PC-3 (cell line): Measurements from ENCODE around the gene ABL2.

Source experiments
- EZH2 ChIP-seq: fragments of 300-600 bp; sonication (generic); IDR thresholded peaks from one replicate; pipeline ENCODE4 v1.6.1; 2017; ENCODE audit warnings: antibody characterized with exemption, mild to moderate bottlenecking, low read length; ENCODE audit not compliant: unreplicated experiment
- EZH2phosphoT487 ChIP-seq: fragments of 300-600 bp; sonication (generic); IDR thresholded peaks from 2 replicates; pipeline ENCODE4 v1.6.1; 2018; ENCODE audit warnings: mild to moderate bottlenecking, antibody characterized with exemption, low read length, borderline replicate concordance
- TF ChIP-seq, protein P1 (sequence below): fragments of 300-600 bp; sonication (generic); conservative IDR thresholded peaks from 2 replicates; pipeline ENCODE4 v1.5.1; 2017; ENCODE audit warnings: antibody characterized with exemption, low read depth, mild to moderate bottlenecking, low read length

- TF ChIP-seq, protein P1, sequence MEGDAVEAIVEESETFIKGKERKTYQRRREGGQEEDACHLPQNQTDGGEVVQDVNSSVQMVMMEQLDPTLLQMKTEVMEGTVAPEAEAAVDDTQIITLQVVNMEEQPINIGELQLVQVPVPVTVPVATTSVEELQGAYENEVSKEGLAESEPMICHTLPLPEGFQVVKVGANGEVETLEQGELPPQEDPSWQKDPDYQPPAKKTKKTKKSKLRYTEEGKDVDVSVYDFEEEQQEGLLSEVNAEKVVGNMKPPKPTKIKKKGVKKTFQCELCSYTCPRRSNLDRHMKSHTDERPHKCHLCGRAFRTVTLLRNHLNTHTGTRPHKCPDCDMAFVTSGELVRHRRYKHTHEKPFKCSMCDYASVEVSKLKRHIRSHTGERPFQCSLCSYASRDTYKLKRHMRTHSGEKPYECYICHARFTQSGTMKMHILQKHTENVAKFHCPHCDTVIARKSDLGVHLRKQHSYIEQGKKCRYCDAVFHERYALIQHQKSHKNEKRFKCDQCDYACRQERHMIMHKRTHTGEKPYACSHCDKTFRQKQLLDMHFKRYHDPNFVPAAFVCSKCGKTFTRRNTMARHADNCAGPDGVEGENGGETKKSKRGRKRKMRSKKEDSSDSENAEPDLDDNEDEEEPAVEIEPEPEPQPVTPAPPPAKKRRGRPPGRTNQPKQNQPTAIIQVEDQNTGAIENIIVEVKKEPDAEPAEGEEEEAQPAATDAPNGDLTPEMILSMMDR, result no peak
- TF ChIP-seq EZH2, result no peak
- no peak for TF ChIP-seq EZH2phosphoT487
These were observed 86.6 kb downstream of the ABL2 start for GRCh38 chr1:179142889-179143299.
